GM23338 (cell line): ENCODE measurements around the gene RGS6.

Experiments
- CREB1 ChIP-seq: fragments of 250-450 bp; sonication (Bioruptor Pico); IDR thresholded peaks from 2 replicates; pipeline ENCODE4 v1.5.0; 2020; ENCODE audit warnings: low read depth, mild to moderate bottlenecking, moderate library complexity
- CTCF ChIP-seq, 2 experiments: fragments of 200-600 bp in 1 of 2; sonication (generic) in 1 of 2; conservative IDR thresholded peaks; 2 replicates each; pipeline versions ENCODE4 v1.5.1 to v1.6.1; 2016 to 2017; ENCODE audit warnings: antibody characterized with exemption in 2 of 2, low read depth in 2 of 2, mild to moderate bottlenecking in 2 of 2, moderate library complexity in 1 of 2
- ETS1 ChIP-seq: IDR thresholded peaks from 2 replicates; pipeline ENCODE4 v1.6.1; 2016; ENCODE audit warnings: antibody characterized with exemption
- EZH2 ChIP-seq: fragments of 200-600 bp; sonication (generic); IDR thresholded peaks from one replicate; pipeline ENCODE4 v1.8.0; 2017; ENCODE audit warnings: antibody characterized with exemption, mild to moderate bottlenecking, low read depth; ENCODE audit not compliant: unreplicated experiment
- EZH2phosphoT487 ChIP-seq: fragments of 200-600 bp; sonication (generic); IDR thresholded peaks from one replicate; pipeline ENCODE4 v1.8.1; 2018; ENCODE audit warnings: antibody characterized with exemption; ENCODE audit not compliant: unreplicated experiment
- JUNB ChIP-seq: IDR thresholded peaks from one replicate; pipeline ENCODE4 v1.6.1; 2016; ENCODE audit warnings: antibody characterized with exemption; ENCODE audit not compliant: unreplicated experiment
- NANOG ChIP-seq: IDR thresholded peaks from 2 replicates; pipeline ENCODE4 v1.6.1; 2016; ENCODE audit warnings: antibody characterized with exemption, borderline replicate concordance
- POLR2AphosphoS5 ChIP-seq: IDR thresholded peaks from 2 replicates; pipeline ENCODE4 v1.6.1; 2016; ENCODE audit warnings: antibody characterized with exemption, low read depth
- REST ChIP-seq: IDR thresholded peaks from one replicate; pipeline ENCODE4 v1.6.1; 2018; ENCODE audit warnings: antibody characterized with exemption; ENCODE audit not compliant: unreplicated experiment
- STAT1 ChIP-seq: IDR thresholded peaks from one replicate; pipeline ENCODE4 v1.6.1; 2016; ENCODE audit warnings: antibody characterized with exemption; ENCODE audit not compliant: unreplicated experiment
- ZNF114 ChIP-seq: fragments of 250-450 bp; sonication (Bioruptor Pico); IDR thresholded peaks from 2 replicates; pipeline ENCODE4 v1.5.0; 2020; ENCODE audit warnings: mild to moderate bottlenecking, moderate library complexity

GRCh38 chr14:72278316-72278715, 346.1 kb downstream of the RGS6 start:
- TF ChIP-seq CTCF (conservative IDR thresholded peaks at IDR 0.05; ENCODE audit: low read depth in 2 of 2) (no peak), CREB1 (CRISPR knock-in tag) (no peak), POLR2AphosphoS5 (no peak), REST (no peak), STAT1 (no peak), EZH2phosphoT487 (no peak), EZH2 (no peak), ETS1 (no peak), ZNF114 (no peak), JUNB (no peak), NANOG (no peak)
